Mesendoderm (in vitro differentiated cells): ENCODE data around the gene FASN.

Experiments
- DNase-seq: peaks from one replicate; pipeline ENCODE4 v3.0.0; 2013
- H2AK5ac ChIP-seq: 2 replicates; pipeline ENCODE4 v1.6.1; 2013; ENCODE audit warnings: low read length, inconsistent platforms
- H2BK120ac ChIP-seq: 2 replicates; pipeline ENCODE4 v1.6.1; 2013; ENCODE audit warnings: low read depth, mild to moderate bottlenecking, low read length, moderate library complexity, mixed read lengths
- H2BK15ac ChIP-seq: replicated peaks from 2 replicates; pipeline ENCODE4 v1.6.1; 2013; ENCODE audit warnings: low read depth, mild to moderate bottlenecking, moderate library complexity
- H2BK5ac ChIP-seq: 2 replicates; pipeline ENCODE4 v1.6.1; 2013; ENCODE audit warnings: low read length, inconsistent platforms
- H3K18ac ChIP-seq: 2 replicates; pipeline ENCODE4 v1.6.1; 2013; ENCODE audit warnings: mild to moderate bottlenecking, low read length, mixed read lengths
- H3K23ac ChIP-seq: one replicate; pipeline ENCODE4 v1.6.1; 2013; ENCODE audit warnings: low read length
- H3K27ac ChIP-seq: 2 replicates; pipeline ENCODE4 v1.5.1; 2013; ENCODE audit warnings: low read depth, mild to moderate bottlenecking, inconsistent platforms, low read length, moderate library complexity
- H3K27me3 ChIP-seq: 2 replicates; pipeline ENCODE4 v1.6.1; 2013; ENCODE audit warnings: low read length, control low read depth, mild to moderate bottlenecking, inconsistent platforms; ENCODE audit not compliant: insufficient read depth, poor library complexity
- H3K36me3 ChIP-seq: 2 replicates; pipeline ENCODE4 v1.6.1; 2013; ENCODE audit warnings: low read length, inconsistent platforms; ENCODE audit not compliant: control insufficient read depth, insufficient read depth
- H3K4ac ChIP-seq: one replicate; pipeline ENCODE4 v1.6.1; 2013; ENCODE audit warnings: low read depth, mild to moderate bottlenecking, low read length, moderate library complexity
- H3K4me1 ChIP-seq: 2 replicates; pipeline ENCODE4 v1.6.1; 2013; ENCODE audit warnings: low read depth, low read length, inconsistent platforms; ENCODE audit not compliant: control insufficient read depth
- H3K4me2 ChIP-seq: 2 replicates; pipeline ENCODE4 v1.6.1; 2013; ENCODE audit warnings: low read length
- H3K4me3 ChIP-seq: 2 replicates; pipeline ENCODE4 v1.5.1; 2013; ENCODE audit warnings: mild to moderate bottlenecking, low read length
- H3K56ac ChIP-seq: one replicate; pipeline ENCODE4 v1.6.1; 2013; ENCODE audit warnings: low read length
- H3K79me1 ChIP-seq: 2 replicates; pipeline ENCODE4 v1.6.1; 2013; ENCODE audit warnings: low read length, inconsistent platforms
- H3K79me2 ChIP-seq: 2 replicates; pipeline ENCODE4 v1.6.1; 2013; ENCODE audit warnings: mild to moderate bottlenecking, low read length; ENCODE audit not compliant: control insufficient read depth, insufficient read depth
- H3K9ac ChIP-seq: 2 replicates; pipeline ENCODE4 v1.6.1; 2013; ENCODE audit warnings: low read length, inconsistent platforms
- H4K5ac ChIP-seq: one replicate; pipeline ENCODE4 v1.6.1; 2013; ENCODE audit warnings: low read length
- H4K8ac ChIP-seq: one replicate; pipeline ENCODE4 v1.6.1; 2013; ENCODE audit warnings: low read depth, mild to moderate bottlenecking, control low read depth, low read length, moderate library complexity
- WGBS: extraction: QIAGEN DNeasy Blood & Tissue Kit; methylation state at CpG from one replicate; pipeline ENCODE4 v1.1.7; 2013; ENCODE audit warnings: low lambda C conversion rate, missing lambda C conversion rate; ENCODE audit not compliant: insufficient coverage; ENCODE audit errors: extremely low coverage; 5-methylcytosine and 5-hydroxymethylcytosine counted together

Gene FASN

GRCh38 chr17:82049106-82049505 lies 48.9 kb downstream of the FASN start:
- no peak overlapping the region for H2BK15ac ChIP-seq
- peaks cover 2% of the 10 kb centered on the region for H3K36me3 ChIP-seq
- no peak overlapping the region for H3K4ac ChIP-seq
- no peak overlapping the region for H3K4me3 ChIP-seq
- no CpG with 5 or more reads among the region's 8 CpGs for WGBS
- H3K23ac ChIP-seq = no peak overlapping the region
- no peak overlapping the region for H2BK120ac ChIP-seq
- peaks cover 7% of the 10 kb centered on the region for H3K79me2 ChIP-seq
- H3K18ac ChIP-seq = no peak overlapping the region
- no peak overlapping the region for H3K27ac ChIP-seq
- H4K5ac ChIP-seq = no peak overlapping the region
- no peak overlapping the region for H4K8ac ChIP-seq
- no peak overlapping the region for H2AK5ac ChIP-seq
- no peak for DNase-seq
- peaks cover 3% of the 10 kb centered on the region for H3K79me1 ChIP-seq
- H3K56ac ChIP-seq = no peak overlapping the region
- no peak overlapping the region for H3K4me2 ChIP-seq
- no peaks in the 10 kb centered on the region for H3K27me3 ChIP-seq
- H2BK5ac ChIP-seq = no peak overlapping the region
- no peak overlapping the region for H3K9ac ChIP-seq
- H3K4me1 ChIP-seq = no peaks in the 10 kb centered on the region

- peaks cover 2% of the 10 kb centered on the region for H3K36me3 ChIP-seq
- no peak overlapping the region for H4K5ac ChIP-seq
- no peak overlapping the region for H4K8ac ChIP-seq
- H3K4me1 ChIP-seq = no peaks in the 10 kb centered on the region
- no peak overlapping the region for H3K4me2 ChIP-seq
- no peak overlapping the region for H3K9ac ChIP-seq
- no peak overlapping the region for H2BK120ac ChIP-seq
- no peak overlapping the region for H2BK5ac ChIP-seq
- H3K79me2 ChIP-seq = peaks cover 7% of the 10 kb centered on the region
- H2AK5ac ChIP-seq = no peak overlapping the region
- H3K23ac ChIP-seq = no peak overlapping the region
- H3K4me3 ChIP-seq = no peak overlapping the region
- H3K27ac ChIP-seq = no peak overlapping the region
- H3K27me3 ChIP-seq = no peaks in the 10 kb centered on the region
- WGBS = no CpG with 5 or more reads among the region's 20 CpGs
- DNase-seq = no peak
- no peak overlapping the region for H3K56ac ChIP-seq
- no peak overlapping the region for H3K18ac ChIP-seq
- H2BK15ac ChIP-seq = no peak overlapping the region
- peaks cover 3% of the 10 kb centered on the region for H3K79me1 ChIP-seq
- H3K4ac ChIP-seq = no peak overlapping the region
Measured at GRCh38 chr17:82048571-82048971, 49.5 kb downstream of the FASN start.

GRCh38 chr17:82047914-82048570 lies 50.0 kb downstream of the FASN start:
- H2BK120ac ChIP-seq = no peak overlapping the region
- H3K27me3 ChIP-seq = no peaks in the 10 kb centered on the region
- H4K5ac ChIP-seq = no peak overlapping the region
- H2AK5ac ChIP-seq = no peak overlapping the region
- H3K79me2 ChIP-seq = peaks cover 7% of the 10 kb centered on the region
- H4K8ac ChIP-seq = no peak overlapping the region
- H3K79me1 ChIP-seq = peaks cover 3% of the 10 kb centered on the region
- no peak overlapping the region for H3K4me2 ChIP-seq
- H3K4ac ChIP-seq = no peak overlapping the region
- H3K4me3 ChIP-seq = no peak overlapping the region
- no peak for DNase-seq
- H3K9ac ChIP-seq = no peak overlapping the region
- WGBS = no CpG with 5 or more reads among the region's 25 CpGs
- no peak overlapping the region for H3K23ac ChIP-seq
- H3K18ac ChIP-seq = no peak overlapping the region
- no peak overlapping the region for H2BK15ac ChIP-seq
- H3K56ac ChIP-seq = no peak overlapping the region
- no peak overlapping the region for H2BK5ac ChIP-seq
- H3K27ac ChIP-seq = no peak overlapping the region
- H3K4me1 ChIP-seq = no peaks in the 10 kb centered on the region
- H3K36me3 ChIP-seq = peaks cover 2% of the 10 kb centered on the region

GRCh38 chr17:82047379-82047778 lies 50.7 kb downstream of the FASN start:
- Histone ChIP-seq H2BK5ac (no peak overlapping the region), H3K4me3 (no peak overlapping the region), H2AK5ac (no peak overlapping the region)

GRCh38 chr17:82046903-82047302 lies 51.1 kb downstream of the FASN start:
- Histone ChIP-seq H3K56ac (no peak overlapping the region), H2BK5ac (no peak overlapping the region), H4K5ac (no peak overlapping the region), H3K27ac (no peak overlapping the region), H4K8ac (no peak overlapping the region), H3K36me3 (peaks cover 2% of the 10 kb centered on the region), H3K27me3 (no peaks in the 10 kb centered on the region), H3K4me3 (no peak overlapping the region), H3K79me2 (no peaks in the 10 kb centered on the region), H2BK120ac (no peak overlapping the region), H3K79me1 (no peaks in the 10 kb centered on the region), H3K4ac (no peak overlapping the region), H3K4me1 (no peaks in the 10 kb centered on the region), H3K4me2 (no peak overlapping the region), H2AK5ac (no peak overlapping the region), H3K23ac (no peak overlapping the region), H2BK15ac (no peak overlapping the region), H3K18ac (no peak overlapping the region), H3K9ac (no peak overlapping the region)
- WGBS = no CpG with 5 or more reads among the region's 21 CpGs
- no peak for DNase-seq

More at GRCh38 chr17:82047379-82047778, 50.7 kb downstream of the FASN start:
- no peak overlapping the region for H3K23ac ChIP-seq
- H3K79me2 ChIP-seq = peaks cover 3% of the 10 kb centered on the region
- H3K4ac ChIP-seq = no peak overlapping the region
- H3K27ac ChIP-seq = no peak overlapping the region
- H2BK15ac ChIP-seq = no peak overlapping the region
- H3K4me1 ChIP-seq = no peaks in the 10 kb centered on the region
- H4K5ac ChIP-seq = no peak overlapping the region
- H3K56ac ChIP-seq = no peak overlapping the region
- H3K9ac ChIP-seq = no peak overlapping the region
- no CpG with 5 or more reads among the region's 24 CpGs for WGBS
- no peak overlapping the region for H2BK120ac ChIP-seq
- no peaks in the 10 kb centered on the region for H3K79me1 ChIP-seq
- no peak overlapping the region for H3K18ac ChIP-seq
- no peak overlapping the region for H3K4me2 ChIP-seq
- H3K36me3 ChIP-seq = peaks cover 2% of the 10 kb centered on the region
- H4K8ac ChIP-seq = no peak overlapping the region
- DNase-seq = no peak
- H3K27me3 ChIP-seq = no peaks in the 10 kb centered on the region

GRCh38 chr17:82045936-82046484 lies 52.0 kb downstream of the FASN start:
- no peak overlapping the region for H2BK5ac ChIP-seq
- H4K5ac ChIP-seq = no peak overlapping the region
- no peak overlapping the region for H3K56ac ChIP-seq
- H2BK120ac ChIP-seq = no peak overlapping the region
- no peaks in the 10 kb centered on the region for H3K79me1 ChIP-seq
- no peak overlapping the region for H3K9ac ChIP-seq
- no peak overlapping the region for H3K4me2 ChIP-seq
- no peak overlapping the region for H2BK15ac ChIP-seq
- no peak overlapping the region for H3K18ac ChIP-seq
- no peak overlapping the region for H3K4me3 ChIP-seq
- no peak for DNase-seq
- peaks cover 2% of the 10 kb centered on the region for H3K36me3 ChIP-seq
- H3K23ac ChIP-seq = no peak overlapping the region
- H4K8ac ChIP-seq = no peak overlapping the region
- no peaks in the 10 kb centered on the region for H3K79me2 ChIP-seq
- no peak overlapping the region for H2AK5ac ChIP-seq
- H3K4ac ChIP-seq = no peak overlapping the region
- H3K27me3 ChIP-seq = no peaks in the 10 kb centered on the region
- H3K4me1 ChIP-seq = no peaks in the 10 kb centered on the region
- no peak overlapping the region for H3K27ac ChIP-seq
- WGBS = no CpG with 5 or more reads among the region's 14 CpGs
